ENCODE data around the gene FAF1. TPM values are rescaled to one million over a fixed set of nuclear protein-coding genes. Genes with fewer than 3 reads are reported as not detected.
"Not testable (repeated sequence)": the region's sequence is repeated elsewhere in the genome, so short reads cannot be mapped to it uniquely, and the experiment has no call there.

FAF1 gene
- total RNA-seq, 1 donor from 2014 or later = 47.3 TPM

- FAIRE-seq (no peak), DNase-seq (ENCODE audit: low spot score in 2 of 2) (no peak)
Observed at GRCh38 chr1:50820545-50820944, 139.5 kb downstream of the FAF1 start.

DNA sequence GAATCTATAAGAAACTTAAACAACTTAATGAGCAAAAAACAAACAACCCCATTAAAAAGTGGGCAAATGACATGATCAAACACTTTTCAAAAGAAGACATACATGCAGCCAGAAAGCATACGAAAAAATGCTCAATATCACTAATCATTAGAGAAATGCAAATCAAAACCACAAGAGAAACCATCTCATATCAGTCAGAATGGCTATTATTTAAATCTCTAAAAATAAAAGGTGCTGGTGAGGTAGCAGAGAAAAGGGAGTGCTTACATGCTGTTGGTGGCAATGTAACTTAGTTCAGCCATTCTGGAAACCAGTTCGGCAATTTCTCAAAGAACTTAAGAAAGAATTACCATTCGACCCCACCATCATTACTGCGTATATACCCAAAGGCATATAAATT is 147.7 kb downstream of the FAF1 start:
- DNase-seq (ENCODE audit: low spot score in 2 of 2) (no peak), FAIRE-seq (no peak)

DNA sequence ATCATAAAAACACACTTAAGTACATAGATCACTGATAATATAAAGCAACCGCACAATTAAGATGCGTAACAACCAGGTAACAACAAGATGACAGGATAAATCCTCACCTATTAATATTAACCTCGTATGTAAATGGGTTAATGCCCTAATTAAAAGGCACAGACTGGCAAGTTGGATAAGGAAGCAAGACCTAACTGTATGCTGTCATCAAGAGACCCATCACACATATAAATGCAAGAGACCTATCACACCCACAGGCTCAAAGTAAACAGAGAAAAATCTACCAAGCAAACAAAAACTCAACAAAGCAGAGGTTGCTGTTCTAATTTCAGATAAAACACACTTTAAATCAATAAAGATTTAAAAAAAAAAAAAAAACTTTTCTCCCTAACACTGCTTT is 151.8 kb downstream of the FAF1 start:
- DNase-seq (ENCODE audit: low spot score in 2 of 2) (no peak), FAIRE-seq (no peak)

DNA sequence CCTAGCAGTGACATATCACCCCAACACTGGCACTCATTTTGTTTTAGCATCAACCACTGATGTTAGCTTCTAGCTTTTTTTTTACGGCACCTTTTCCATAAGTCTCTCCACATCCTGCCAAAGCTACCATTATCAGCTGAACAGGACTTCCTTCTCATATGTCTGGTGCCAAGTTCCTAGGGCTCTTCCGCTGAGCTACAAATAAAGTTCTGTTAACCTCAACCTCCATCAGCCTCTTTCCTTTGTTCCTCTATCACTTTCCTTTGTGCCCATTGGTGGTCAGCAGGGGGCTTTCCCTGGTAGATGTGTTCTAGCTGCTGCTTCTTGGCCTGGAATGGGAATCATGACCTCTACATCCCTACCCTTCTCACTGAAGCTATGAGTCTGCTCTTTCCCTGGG is 163.8 kb downstream of the FAF1 start:
- FAIRE-seq = no peak
- DNase-seq (ENCODE audit: low spot score in 2 of 2) = no peak

DNA sequence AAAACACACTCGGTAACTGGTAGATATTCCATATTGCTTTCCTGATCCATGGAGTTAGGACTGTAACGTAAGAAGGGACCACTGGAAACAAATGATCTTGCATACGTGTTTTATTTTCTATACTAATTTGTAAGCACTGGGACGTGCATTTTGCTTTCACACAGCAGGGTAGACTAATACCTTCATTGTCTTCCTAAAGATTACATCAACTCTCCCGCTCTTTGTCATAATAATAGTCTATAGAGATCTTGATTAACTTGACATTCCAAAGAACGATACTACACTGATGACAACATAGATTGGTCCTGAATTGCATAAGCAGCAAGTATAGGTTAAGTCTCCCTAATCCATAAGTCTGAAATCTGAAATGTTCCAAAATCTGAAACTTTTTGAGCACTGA is 166.5 kb downstream of the FAF1 start:
- FAIRE-seq = no peak
- no peak for DNase-seq (ENCODE audit: low spot score in 2 of 2)

DNA sequence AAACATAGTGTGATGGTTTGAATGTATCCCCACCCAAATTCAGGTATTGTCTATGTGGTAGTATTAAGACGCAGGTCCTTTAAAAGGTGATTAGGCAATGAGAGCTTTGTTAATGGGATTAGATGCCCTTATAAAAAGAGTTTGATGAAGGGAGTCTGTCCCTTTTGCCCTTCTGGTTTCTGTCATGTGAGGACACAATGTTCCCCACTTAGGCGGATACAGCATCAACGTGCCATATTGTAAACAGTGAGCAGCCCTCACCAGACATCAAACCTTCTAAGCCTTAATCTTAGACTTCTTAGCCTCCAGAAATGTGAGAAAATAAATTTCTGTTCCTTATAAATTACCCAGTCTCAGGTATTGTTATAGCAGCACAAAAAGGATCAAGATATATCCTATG is 172.8 kb downstream of the FAF1 start:
- DNase-seq (ENCODE audit: low spot score in 2 of 2) = no peak
- no peak for FAIRE-seq

- FAIRE-seq = no peak
- DNase-seq (ENCODE audit: low spot score in 2 of 2) = no peak
Observed at GRCh38 chr1:50783286-50783685, 176.8 kb downstream of the FAF1 start.

DNA sequence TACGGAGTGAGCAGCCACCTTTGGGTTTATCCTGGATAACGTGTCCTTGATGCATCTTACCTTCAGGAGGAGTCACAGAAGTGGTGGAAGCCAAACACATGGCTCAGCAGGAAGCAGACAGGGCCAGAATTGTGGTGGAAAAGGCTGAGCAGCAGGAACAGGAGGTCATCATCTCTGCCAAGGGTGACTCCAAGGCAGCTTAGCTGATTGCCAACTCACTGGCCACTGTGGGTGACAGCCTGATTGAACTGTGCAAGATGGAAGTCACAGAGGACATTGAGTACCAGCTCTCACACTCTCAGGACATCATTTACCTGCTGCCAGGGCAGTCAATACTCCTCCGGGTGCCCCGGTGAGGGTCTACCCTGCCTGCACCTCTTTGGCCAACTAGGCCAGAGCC is 179.3 kb downstream of the FAF1 start:
- FAIRE-seq (no peak), DNase-seq (ENCODE audit: low spot score in 2 of 2) (no peak)

- DNase-seq (ENCODE audit: low spot score in 2 of 2) (no peak), FAIRE-seq (no peak)
Observed at GRCh38 chr1:50779801-50780200, 180.3 kb downstream of the FAF1 start.

- FAIRE-seq = no peak
- DNase-seq (ENCODE audit: low spot score in 2 of 2) = no peak
Observed at GRCh38 chr1:50775740-50776139, 184.3 kb downstream of the FAF1 start.

- DNase-seq (ENCODE audit: low spot score in 2 of 2) (peak; percentile 1 to 14), FAIRE-seq (peak; percentile 85)
Observed at GRCh38 chr1:50774759-50775351, 185.2 kb downstream of the FAF1 start.

- DNase-seq (ENCODE audit: low spot score in 2 of 2) (no peak), FAIRE-seq (no peak)
Observed at GRCh38 chr1:50766688-50767087, 193.4 kb downstream of the FAF1 start.

DNA sequence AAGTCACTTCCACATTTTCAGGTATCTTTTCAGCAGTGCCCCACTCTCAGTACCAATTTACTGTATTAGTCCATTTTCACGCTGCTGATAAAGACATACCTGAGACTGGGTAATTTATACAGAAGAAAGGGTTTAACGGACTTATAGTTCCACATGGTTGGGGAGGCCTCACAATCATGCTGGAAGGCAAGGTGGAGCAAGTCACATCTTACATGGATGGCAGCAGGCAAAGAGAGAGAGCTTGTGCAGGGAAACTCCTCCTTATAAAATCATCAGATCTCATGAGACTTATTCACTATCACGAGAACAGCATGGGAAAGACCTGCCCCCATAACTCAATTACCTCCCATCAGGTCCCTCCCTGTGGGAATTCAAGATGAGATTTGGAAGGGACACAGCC is 203.5 kb downstream of the FAF1 start:
- FAIRE-seq; DNase-seq (ENCODE audit: low spot score in 2 of 2): not testable (repeated sequence)

GRCh38 chr1:50754764-50755163 is 205.3 kb downstream of the FAF1 start:
- not testable (repeated sequence) for DNase-seq (ENCODE audit: low spot score in 2 of 2)

DNA sequence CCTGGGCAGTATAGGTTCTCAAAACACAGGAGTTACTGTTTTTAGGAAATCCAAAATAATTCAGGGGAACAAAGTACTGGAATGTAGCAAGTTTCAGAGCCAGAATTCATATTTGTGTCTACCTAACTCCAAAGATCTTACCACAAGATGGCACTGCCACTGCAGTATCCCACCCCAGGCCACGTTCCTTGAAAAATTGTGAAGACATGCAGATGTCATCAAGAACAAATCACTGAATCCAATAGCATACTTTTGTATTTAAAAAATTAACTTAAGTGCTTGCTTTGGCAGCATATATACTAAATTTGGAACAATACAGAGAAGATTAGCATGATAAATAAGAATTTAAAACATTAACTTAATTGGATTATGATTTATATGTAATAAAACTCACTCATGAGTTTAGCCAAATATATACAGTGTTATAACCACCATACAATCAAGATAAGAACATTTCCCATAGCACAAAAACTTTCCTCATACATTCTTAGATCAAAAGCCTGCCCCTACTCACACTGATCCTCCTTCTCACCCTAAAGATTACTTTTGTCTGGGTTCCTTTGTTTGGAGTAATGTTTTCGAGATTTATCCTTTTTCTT is 209.9 kb downstream of the FAF1 start:
- FAIRE-seq = no peak
- peak in 1 of 2 donors; percentile 25 for DNase-seq (ENCODE audit: low spot score in 2 of 2)

More at GRCh38 chr1:50754764-50755163, 205.3 kb downstream of the FAF1 start:
- not testable (repeated sequence) for FAIRE-seq

DNA sequence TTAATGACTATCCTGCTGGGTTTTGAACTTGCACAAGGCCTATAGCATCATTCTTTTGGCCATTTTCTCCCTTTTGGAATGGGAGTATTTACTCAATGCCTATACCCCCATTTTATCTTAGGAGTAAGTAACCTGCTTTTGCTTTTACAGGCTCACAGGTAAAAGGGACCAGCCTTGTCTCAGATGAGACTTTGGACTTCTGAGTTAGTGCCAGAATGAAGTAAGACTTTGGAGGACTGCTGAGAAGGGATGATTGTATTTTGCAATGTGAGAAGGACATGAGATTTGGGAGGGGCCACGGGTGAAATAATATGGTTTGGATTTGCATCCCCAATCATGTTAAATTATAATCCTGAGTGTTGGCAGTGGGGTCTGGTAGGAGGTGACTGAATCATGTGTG is 212.7 kb downstream of the FAF1 start:
- no peak for DNase-seq (ENCODE audit: low spot score in 2 of 2)
- FAIRE-seq = no peak

- DNase-seq (ENCODE audit: low spot score in 2 of 2) (no peak), FAIRE-seq (no peak)
Observed at GRCh38 chr1:50742523-50742922, 217.5 kb downstream of the FAF1 start.

DNA sequence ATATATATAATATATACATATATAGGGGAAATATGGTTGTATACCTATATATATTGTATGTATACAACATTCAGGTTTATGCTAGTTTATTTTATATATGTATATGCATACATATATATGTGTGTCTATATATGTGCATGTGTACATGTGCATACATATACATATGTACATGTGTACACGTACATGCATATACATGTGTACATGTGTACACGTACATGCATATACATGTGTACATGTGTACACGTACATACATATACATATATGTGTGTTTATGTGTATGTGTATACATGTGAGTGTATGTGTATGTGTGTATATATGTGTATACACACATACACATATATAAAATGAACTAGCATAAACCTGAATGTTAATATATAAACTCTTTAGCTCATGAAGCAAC is 220.9 kb downstream of the FAF1 start:
- no peak for FAIRE-seq
- DNase-seq (ENCODE audit: low spot score in 2 of 2) = no peak

DNA sequence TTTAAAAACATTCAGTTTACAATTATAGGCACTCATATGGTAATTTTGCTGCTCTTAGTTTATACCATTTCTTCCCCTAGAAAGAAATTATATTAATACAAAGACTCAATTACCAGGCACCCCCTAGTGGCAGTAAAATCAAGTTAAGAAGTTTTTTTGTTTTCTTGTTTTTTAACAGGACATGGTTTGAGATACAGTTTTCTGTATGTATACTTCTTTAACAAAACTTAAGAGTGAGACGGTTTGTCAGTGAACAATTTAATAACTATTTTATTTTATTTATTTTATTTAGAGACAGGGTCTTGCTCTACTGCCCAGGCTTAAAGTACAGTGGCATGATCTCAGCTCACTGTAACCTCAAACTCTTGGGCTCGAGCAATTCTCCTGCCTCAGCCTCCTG is 224.6 kb downstream of the FAF1 start:
- peak; percentile 95 for FAIRE-seq
- peak in 1 of 2 donors; percentile 16 for DNase-seq (ENCODE audit: low spot score in 2 of 2)

- not testable (repeated sequence) for DNase-seq (ENCODE audit: low spot score in 2 of 2); FAIRE-seq
Observed at GRCh38 chr1:50727578-50727977, 232.5 kb downstream of the FAF1 start.

DNA sequence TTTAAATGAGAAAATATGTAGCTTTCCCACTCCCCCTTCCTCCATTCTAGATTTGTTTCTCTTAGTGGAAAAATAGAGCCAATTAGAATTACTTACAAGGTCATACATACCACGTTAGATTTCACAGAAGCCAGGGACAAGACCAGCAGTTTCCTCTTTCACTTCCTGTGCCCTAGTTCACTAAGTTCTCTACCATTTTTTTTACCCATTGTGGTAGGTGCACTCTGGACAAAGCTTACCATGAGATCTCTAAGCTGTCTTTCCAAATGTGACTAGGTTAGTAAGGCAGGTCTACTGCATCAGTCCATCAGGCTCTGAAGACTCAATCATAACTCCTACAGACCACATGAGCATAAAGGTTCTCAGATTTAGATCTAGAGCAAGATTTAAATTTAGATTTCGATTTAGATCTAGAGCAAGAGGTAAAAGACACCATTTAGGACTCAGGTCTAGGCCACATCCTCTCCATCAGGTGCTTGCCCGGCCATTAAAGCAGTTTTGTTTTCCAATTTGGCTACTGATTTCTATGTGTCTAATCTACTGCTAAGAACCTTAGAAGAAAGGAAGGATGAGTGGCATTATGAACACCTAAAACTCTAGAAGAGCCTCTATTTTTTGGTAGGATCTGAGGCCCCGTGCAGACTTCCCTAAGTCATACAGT is 235.3 kb downstream of the FAF1 start:
- no peak for FAIRE-seq

DNA sequence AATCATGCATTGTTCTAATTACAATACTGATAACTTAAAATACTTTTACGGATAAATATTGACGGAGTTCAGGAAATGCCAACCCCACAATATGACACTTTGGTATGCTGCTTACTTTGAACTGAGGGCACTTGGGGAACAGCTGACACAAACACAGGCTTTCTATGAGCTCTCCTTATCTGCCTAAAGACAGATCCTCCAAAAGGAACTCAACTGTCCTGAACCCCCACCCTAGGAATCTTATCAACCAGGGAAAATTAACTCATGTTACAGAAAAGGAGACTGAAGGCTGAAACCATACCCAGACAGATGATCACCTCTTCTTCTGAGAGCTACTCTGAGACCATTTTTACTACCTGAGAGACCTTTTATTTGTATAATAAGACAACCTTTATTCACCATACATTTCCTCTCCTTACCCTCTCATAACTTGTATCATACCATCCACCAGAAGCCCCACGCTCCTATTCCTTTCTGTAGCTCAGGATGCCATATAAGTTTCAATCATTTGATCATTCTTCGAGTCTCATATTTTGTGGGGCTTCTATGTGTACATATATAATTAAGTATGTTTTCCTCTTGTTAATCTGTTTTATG is 239.5 kb downstream of the FAF1 start:
- FAIRE-seq = no peak

More for the DNA sequence above, 235.3 kb downstream of the FAF1 start:
- DNase-seq (ENCODE audit: low spot score in 2 of 2) = no peak

More for the DNA sequence above, 239.5 kb downstream of the FAF1 start:
- no peak for DNase-seq (ENCODE audit: low spot score in 2 of 2)

Data from frontal cortex (tissue), 4 donors.